Stimulated activated CD8-positive, alpha-beta memory T cell treated with anti-CD3 and anti-CD28 coated beads, Interleukin-15, amount 100 ng/mL, for 24 hours (primary cell): ENCODE measurements around the gene MED7.
A peak's percentile ranks its signal among the peaks of the same experiment; 100 is the strongest.

Experiments used
- DNase-seq: peaks from one replicate; pipeline ENCODE4 v3.0.0-alpha.2; 2020; ENCODE audit warnings: low read depth

MED7 gene

DNA sequence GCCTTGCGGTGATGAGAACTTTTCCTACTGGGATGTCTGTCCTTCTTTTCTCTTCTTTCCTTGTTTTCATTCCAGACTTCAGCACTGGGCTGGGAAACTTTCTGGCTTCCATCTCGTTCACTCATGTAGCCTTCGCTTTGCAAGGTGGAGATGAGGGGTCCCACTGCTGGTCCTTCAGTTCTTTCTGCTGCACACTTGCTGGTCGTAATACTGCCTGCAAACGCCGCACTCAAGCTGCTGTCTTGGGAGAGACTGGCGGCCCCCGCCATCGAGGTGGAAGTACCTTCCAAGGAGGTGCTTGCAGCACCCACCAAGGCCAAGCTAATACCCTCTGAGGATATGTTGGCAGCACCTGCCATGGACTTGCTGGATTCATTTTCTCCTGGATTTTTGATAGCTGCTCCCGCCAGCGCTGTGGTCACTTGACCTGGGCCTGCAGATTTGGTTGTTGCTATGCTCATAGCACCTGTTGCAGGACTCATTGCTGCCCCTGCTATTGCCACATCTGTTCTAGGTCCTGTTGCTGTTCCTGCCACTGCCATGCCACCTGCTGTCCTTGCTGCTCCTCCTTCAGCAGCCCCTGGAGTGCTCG lies 20.4 kb upstream of the MED7 start:
- DNase-seq, result no peak

DNA sequence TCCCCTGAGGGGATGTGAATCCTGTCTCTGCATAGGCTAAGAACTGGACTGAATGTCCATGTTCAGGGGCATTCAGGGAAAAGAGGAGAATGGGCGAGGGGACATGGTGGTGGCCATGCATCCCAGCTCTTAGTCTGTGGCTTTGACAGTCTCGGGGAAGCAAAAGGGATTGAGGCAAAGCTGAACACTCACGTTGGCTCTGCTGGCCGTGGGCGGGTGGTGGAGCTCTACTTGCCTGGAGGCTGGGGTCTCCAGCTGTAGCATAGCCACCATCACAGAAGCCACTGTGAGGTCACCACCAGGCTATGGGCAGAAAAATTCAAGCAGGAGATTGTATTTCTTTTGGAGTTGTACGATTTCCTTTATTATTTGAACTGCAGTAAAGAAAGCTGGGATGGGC lies 19.3 kb upstream of the MED7 start:
- DNase-seq, result no peak

- DNase-seq, result no peak
These were observed 17.3 kb upstream of the MED7 start for GRCh38 chr5:157160001-157160400.

- DNase-seq, result no peak
These were observed 16.6 kb upstream of the MED7 start for GRCh38 chr5:157159209-157159751.

- no peak for DNase-seq
These were observed 14.7 kb upstream of the MED7 start for GRCh38 chr5:157157293-157157891.

DNA sequence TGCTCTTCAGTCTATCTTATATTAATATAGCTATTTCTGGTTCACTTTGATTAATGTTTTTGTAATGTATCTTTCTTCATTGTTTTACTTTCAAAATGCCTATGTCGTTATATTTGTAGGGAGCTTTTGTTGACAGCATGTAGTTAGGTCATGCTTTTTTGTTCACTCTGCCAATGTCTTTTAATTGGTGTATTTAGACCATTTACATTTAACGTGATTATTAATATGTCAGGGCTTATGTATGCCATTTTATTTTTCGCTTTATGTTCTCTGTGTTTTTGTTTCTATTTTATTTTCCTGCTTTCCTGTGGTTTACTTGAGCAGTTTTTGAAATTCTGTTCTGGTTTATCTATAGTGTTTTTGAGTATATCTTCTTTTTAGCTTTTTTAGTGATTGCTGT lies 12.6 kb upstream of the MED7 start:
- no peak for DNase-seq

- no peak for DNase-seq
These were observed 8.3 kb upstream of the MED7 start for GRCh38 chr5:157150995-157151394.

DNA sequence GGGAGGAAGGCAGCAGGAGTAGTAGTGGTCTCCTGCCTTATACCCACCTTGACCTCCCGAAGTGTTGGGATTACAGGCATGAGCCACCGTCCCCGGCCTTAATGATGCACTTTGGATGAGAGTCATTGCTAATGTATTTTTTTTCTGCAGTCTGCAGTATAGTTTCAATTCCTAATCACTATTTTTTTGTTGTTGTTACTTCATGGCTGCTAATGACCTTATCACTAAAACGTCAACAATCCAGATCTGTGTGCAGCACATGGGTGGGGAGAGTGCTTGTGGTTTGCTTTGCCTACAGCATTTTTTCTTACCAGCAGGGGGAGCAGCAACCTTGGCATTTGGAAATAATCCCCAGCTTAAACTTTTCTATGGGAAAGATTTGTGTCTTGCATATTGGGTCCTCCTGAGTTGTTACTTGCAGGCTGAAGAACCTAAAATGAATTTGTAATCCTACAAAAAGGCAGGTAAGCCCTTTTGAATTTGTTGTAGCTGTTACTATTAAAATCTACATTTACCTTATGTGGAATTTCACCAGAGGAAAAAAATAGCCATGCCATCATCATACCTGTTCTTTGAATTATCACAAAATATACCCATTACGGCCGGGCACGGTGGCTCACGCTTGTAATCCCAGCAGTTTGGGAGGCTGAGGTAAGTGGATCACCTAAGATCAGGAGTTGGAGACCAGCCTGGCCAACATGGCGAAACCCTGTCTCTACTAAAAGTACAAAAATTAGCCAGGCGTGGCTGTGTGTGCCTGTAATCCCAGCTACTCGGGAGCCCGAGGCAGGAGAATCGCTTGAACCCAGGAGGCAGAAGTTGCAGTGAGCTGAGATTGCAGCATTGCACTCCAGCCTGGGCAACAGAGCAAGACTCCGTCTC lies 6.3 kb upstream of the MED7 start:
- peak; percentile 43 for DNase-seq

GRCh38 chr5:157143127-157143971 lies 684 bp upstream of the MED7 start:
- no peak for DNase-seq

GRCh38 chr5:157137691-157138090 lies 5.0 kb downstream of the MED7 start:
- DNase-seq, result no peak

DNA sequence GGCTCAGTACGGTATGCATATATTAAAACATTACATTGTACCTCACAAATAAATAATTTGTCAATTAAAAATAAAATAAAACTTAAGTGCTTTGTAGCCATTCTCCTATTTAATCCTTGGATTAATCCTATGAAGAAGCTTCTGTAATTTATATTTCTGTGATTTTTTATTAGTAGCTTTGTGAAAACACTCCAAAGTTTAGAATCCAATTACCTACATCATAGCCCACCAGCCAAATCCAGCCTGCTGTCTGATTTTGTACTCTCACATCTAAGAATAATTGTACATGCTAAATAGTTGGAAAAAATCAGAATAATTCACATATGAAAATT lies 10.4 kb downstream of the MED7 start:
- no peak for DNase-seq

GRCh38 chr5:157130925-157131324 lies 11.7 kb downstream of the MED7 start:
- DNase-seq, result no peak

DNA sequence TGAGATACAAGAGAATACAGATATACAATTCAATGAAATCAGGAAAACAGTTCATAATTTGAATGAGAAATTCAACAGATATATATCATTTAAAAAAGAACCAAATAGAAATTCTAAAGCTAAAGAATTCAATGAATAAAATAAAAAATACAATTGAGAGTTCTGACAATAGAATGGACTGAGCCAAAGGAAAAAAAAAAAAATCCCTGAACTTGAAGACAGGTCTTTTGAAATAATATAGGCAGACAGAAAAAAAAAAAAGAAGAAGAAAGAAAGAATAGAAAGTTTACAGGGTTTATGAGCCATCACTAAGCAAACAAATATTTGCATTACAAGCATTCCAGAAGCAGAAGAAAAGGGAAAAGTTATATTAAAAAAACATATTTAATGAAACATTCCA lies 21.0 kb downstream of the MED7 start:
- DNase-seq, result no peak

DNA sequence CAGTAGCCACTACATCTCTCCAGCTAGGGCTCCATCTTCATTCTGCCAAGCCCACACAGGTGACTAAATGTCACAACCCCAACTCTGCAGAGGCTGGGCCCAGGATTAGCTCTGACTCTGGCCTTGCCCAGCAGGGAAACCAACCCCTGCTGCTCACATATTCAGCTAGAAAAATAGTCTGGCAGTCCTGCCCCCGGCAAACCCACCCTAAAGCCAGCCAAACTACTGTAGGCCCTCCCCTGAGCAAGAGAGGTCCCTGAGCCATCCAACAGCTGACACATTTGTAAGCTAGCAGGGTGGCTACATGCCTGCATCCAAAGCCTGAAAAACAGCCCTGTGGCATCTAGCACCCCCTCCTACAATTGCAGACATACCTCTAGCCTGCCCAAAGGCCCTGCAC lies 22.6 kb downstream of the MED7 start:
- DNase-seq, result no peak

DNA sequence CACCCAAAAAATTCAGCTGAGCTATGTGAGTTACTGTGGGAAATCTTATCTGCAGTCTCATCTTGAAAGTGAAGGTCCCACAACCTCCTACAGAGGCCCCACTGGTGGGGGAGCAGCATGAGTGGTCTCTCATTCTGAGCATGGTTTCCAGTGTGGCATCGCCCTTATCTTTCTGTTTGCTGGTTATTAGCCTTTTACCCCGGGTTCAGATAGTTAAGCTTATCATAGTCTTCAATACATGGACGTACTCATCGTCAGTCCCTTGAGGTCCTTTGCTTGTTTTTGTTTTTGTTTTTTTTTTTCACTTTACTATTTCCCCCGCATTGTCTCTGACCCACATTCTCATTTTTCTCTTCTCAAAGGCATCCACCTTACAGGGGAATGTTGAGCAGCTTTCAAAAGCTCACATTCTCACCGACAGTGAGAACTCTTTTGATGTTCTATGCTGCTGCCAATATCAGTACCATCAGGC lies 26.1 kb downstream of the MED7 start:
- no peak for DNase-seq

DNA sequence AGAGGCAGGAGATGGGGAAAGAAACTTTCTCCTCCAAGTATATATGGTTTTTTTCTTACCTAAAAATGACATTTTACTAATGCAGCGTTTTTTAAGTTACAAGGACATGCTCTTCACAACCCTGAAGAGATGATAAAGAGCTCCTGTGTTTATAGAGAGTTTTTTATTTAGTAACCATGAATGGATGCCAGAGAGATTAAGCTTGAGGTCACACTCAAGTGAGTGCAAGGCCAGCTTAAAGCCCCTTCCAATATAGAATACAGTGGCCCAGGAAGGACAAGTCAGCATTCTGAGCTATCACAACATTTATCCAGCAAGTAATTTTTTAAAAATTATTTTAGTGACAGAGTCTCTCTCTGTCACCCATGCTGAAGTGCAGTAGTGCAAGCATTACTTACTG lies 27.2 kb downstream of the MED7 start:
- no peak for DNase-seq

DNA sequence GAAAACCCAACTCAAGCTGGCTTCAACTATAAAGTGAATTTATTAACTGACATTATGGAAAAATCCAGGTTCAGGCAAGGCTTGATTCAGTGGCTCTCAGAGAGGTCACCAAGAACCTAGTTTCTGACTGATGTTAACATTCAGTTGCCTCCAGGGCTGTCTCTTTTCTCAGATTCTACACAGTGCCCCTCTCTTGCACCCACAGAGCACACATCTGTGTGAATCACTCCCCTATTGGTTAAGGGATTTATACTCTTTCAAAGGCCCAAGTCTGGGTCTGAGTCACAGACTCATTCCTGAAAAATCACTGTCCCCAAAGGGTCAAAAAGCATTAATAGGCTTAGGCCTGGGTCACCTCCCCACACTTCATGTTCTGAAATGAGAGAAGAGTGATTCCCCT lies 27.7 kb downstream of the MED7 start:
- DNase-seq, result no peak

DNA sequence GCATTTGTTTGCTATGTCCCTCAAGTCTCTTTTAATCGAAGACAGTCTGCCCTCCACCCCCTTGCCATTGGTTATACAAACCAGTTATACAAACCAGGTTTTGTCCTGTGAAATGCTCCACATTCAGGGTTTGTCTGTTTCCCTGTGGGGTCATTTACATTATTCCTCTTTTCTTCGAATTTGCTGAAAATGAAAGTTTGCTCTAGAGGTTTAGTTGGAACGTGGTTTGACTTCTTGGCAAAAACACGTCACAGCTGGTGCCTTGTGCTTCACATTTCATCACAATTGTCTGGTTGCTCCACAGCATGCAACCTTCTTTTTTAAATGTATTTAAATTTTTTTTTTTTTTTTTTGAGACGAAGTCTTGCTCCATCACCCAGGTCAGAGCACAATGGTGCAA lies 29.7 kb downstream of the MED7 start:
- no peak for DNase-seq

DNA sequence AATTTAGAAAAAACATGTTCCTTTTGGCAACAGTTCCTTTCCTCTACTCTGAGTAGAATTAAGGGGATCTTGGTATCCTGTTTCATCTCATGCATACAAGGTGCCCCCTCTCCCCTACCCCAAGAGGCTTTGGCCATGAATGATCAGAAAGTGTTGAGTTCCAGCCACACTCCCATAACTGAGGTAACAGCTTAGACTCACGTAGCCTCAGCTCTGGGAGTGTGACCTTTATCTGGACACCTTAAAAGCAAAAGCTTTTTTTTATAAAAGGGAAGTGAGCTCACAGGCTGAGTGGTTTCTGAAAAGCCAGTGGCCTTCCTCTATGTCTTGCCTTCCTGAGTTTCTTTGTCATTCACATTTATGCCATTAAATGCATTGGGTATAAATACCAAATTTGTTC lies 32.9 kb downstream of the MED7 start:
- no peak for DNase-seq

GRCh38 chr5:157108976-157109375 lies 33.7 kb downstream of the MED7 start, which contains the start of gene HAVCR2:
HAVCR2 (minus strand) TSS chr5:157109044; CDS start chr5:157108983, 61 bp downstream.
- no peak for DNase-seq

DNA sequence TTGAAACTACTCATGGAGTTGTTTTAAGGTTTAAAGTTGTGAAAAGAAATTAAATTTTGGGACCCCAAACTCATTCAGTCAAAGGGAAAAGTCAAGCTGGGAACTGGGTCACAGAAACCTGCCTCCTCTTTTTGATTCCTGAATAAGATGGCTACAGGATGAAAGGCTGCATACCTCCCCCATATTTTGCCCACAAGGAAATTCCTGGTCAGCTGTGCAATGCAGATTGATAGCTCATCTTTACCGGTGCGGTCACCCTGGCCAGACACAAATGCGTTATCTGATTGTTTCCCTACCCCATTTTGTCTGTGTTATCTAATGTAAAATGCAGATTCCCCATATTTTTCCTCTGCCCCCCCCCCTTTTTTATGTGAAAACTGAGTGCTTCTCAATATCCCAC lies 35.2 kb downstream of the MED7 start:
- DNase-seq, result no peak
